ENCODE data around the gene PALM.

The PALM gene

DNA sequence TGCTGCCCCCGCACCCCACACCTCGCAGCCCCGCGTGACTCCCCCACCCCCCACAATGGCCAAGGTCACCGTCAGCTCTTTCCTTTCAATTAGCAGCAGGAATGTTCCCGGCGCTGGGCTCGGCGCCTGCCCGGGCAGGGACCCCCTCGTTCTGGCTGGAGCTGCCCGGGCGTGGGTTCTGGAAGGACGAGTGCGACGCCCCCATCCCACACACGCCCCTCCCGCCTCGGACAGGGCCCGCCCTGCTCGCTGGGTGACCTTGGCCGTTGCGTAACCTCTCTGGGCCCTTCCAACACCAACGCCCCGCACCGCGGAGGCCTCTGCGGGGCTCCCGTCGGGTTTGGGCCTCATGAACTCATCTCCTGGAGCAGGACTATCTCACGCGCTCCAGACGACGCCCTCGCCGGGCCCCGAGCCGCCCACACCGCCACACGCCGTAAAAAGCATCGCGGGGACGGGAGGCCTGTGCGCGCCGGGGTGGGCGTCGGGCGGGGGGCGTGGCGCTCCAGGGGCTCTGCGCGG lies 10.3 kb downstream of the PALM start:
- Histone ChIP-seq H3K4me2 (ENCODE audit: low read depth, low read length) (no peak overlapping the region), H3K9ac (ENCODE audit: low read length) (no peak overlapping the region), H3K27ac (ENCODE audit: low read length) (no peak overlapping the region), H3F3A (ENCODE audit: insufficient read depth, low read length) (no peaks in the 10 kb centered on the region), H3K4me3 (ENCODE audit: low read length) (no peak overlapping the region), H3K4me1 (ENCODE audit: low read length) (no peaks in the 10 kb centered on the region), H3K27me3 (replicated peaks; ENCODE audit: insufficient read depth, low read length) (peaks cover 89% of the 10 kb centered on the region), H3K9me2 (replicated peaks; ENCODE audit: insufficient read depth, low read length) (no peaks in the 10 kb centered on the region), H4K20me1 (ENCODE audit: insufficient read depth, low read length) (no peaks in the 10 kb centered on the region), H3K36me3 (replicated peaks; ENCODE audit: insufficient read depth, low read length) (no peaks in the 10 kb centered on the region), H3K9me3 (replicated peaks; ENCODE audit: insufficient read depth, low read length) (no peaks in the 10 kb centered on the region), H3K79me2 (ENCODE audit: low read length) (no peaks in the 10 kb centered on the region), H2AFZ (ENCODE audit: low read length) (no peak overlapping the region)
- DNase-seq = no peak
- TF ChIP-seq EZH2phosphoT487 (IDR thresholded peaks at IDR 0.05; ENCODE audit: low read length) (no peak), CTCF (IDR thresholded peaks at IDR 0.05; ENCODE audit: low read length) (no peak), EZH2 (optimal IDR thresholded peaks at IDR 0.05; ENCODE audit: low read depth, low read length) (no peak)

GRCh38 chr19:719636-720344 lies 11.1 kb downstream of the PALM start:
- Histone ChIP-seq H4K20me1 (ENCODE audit: insufficient read depth, low read length) (no peaks in the 10 kb centered on the region), H3K9me2 (replicated peaks; ENCODE audit: insufficient read depth, low read length) (no peaks in the 10 kb centered on the region), H3K4me3 (ENCODE audit: low read length) (no peak overlapping the region), H3F3A (ENCODE audit: insufficient read depth, low read length) (no peaks in the 10 kb centered on the region), H3K36me3 (replicated peaks; ENCODE audit: insufficient read depth, low read length) (no peaks in the 10 kb centered on the region), H3K9ac (ENCODE audit: low read length) (no peak overlapping the region), H3K79me2 (ENCODE audit: low read length) (no peaks in the 10 kb centered on the region), H3K27ac (ENCODE audit: low read length) (no peak overlapping the region), H3K4me1 (ENCODE audit: low read length) (no peaks in the 10 kb centered on the region), H3K9me3 (replicated peaks; ENCODE audit: insufficient read depth, low read length) (no peaks in the 10 kb centered on the region), H3K27me3 (replicated peaks; ENCODE audit: insufficient read depth, low read length) (peaks cover 91% of the 10 kb centered on the region), H2AFZ (ENCODE audit: low read length) (no peak overlapping the region), H3K4me2 (ENCODE audit: low read depth, low read length) (no peak overlapping the region)
- DNase-seq = no peak
- TF ChIP-seq EZH2 (optimal IDR thresholded peaks at IDR 0.05; ENCODE audit: low read depth, low read length) = no peak
- no peak for TF ChIP-seq EZH2phosphoT487 (IDR thresholded peaks at IDR 0.05; ENCODE audit: low read length)
- TF ChIP-seq CTCF (IDR thresholded peaks at IDR 0.05; ENCODE audit: low read length) = no peak

DNA sequence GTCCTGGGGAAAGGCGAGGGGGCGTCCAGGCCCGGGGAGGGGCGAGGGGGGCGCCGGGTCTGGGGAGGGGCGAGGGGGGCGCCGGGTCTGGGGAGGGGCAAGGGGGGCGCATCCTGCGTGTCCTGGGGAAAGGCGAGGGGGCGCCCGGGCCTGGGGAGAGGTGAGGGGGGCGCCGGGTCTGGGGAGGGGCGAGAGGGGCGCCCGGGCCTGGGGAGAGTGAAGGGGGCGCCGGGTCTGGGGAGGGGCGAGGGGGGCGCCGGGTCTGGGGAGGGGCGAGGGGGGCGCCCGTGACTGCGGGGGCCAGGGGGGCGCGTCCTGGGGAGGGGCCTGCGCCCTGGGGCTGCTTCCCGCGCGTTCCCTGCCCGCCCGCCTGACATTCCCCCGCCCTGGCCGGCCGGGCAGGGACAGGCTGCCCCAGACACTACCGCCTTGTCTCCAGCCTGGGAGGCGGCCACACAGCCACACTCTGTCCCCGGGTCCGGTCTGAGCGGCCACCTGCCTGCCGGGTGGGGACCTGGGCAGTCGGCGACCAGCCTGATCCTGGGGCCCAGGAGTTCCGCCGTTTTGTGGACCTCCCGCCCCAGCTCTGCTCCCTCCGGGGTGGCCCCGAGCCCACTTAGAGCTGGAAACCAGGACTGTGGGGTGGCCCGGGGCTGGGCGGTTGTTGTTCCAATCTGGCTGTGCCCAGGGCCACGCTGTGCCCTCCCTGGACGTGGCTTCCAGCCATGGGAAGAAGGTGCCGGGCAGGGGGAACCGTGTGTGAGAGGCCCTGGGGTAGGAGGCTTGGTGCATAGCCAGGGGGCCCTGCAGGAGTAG lies 11.8 kb downstream of the PALM start:
- Histone ChIP-seq H3F3A (ENCODE audit: insufficient read depth, low read length) (no peaks in the 10 kb centered on the region), H3K9ac (ENCODE audit: low read length) (no peak overlapping the region), H3K36me3 (replicated peaks; ENCODE audit: insufficient read depth, low read length) (no peaks in the 10 kb centered on the region), H3K4me1 (ENCODE audit: low read length) (no peaks in the 10 kb centered on the region), H3K4me3 (ENCODE audit: low read length) (no peak overlapping the region), H2AFZ (ENCODE audit: low read length) (no peak overlapping the region), H4K20me1 (ENCODE audit: insufficient read depth, low read length) (no peaks in the 10 kb centered on the region), H3K27ac (ENCODE audit: low read length) (no peak overlapping the region), H3K27me3 (replicated peaks; ENCODE audit: insufficient read depth, low read length) (peaks cover 91% of the 10 kb centered on the region), H3K79me2 (ENCODE audit: low read length) (no peaks in the 10 kb centered on the region), H3K9me2 (replicated peaks; ENCODE audit: insufficient read depth, low read length) (no peaks in the 10 kb centered on the region), H3K9me3 (replicated peaks; ENCODE audit: insufficient read depth, low read length) (no peaks in the 10 kb centered on the region), H3K4me2 (ENCODE audit: low read depth, low read length) (no peak overlapping the region)
- no peak for DNase-seq
- TF ChIP-seq EZH2 (optimal IDR thresholded peaks at IDR 0.05; ENCODE audit: low read depth, low read length) (peak; percentile 69), CTCF (IDR thresholded peaks at IDR 0.05; ENCODE audit: low read length) (no peak)
